Measurements from ENCODE around the gene FRAT2. TPM values are rescaled to one million over a fixed set of nuclear protein-coding genes. Genes with fewer than 3 reads are reported as not detected.

The FRAT2 gene
- total and polyA plus RNA-seq, 4 donors: 2.7 to 15.1 (median 11.7) TPM

GRCh38 chr10:97298223-97298571 is 36.3 kb downstream of the FRAT2 start (continued):
- TF ChIP-seq, protein P1, sequence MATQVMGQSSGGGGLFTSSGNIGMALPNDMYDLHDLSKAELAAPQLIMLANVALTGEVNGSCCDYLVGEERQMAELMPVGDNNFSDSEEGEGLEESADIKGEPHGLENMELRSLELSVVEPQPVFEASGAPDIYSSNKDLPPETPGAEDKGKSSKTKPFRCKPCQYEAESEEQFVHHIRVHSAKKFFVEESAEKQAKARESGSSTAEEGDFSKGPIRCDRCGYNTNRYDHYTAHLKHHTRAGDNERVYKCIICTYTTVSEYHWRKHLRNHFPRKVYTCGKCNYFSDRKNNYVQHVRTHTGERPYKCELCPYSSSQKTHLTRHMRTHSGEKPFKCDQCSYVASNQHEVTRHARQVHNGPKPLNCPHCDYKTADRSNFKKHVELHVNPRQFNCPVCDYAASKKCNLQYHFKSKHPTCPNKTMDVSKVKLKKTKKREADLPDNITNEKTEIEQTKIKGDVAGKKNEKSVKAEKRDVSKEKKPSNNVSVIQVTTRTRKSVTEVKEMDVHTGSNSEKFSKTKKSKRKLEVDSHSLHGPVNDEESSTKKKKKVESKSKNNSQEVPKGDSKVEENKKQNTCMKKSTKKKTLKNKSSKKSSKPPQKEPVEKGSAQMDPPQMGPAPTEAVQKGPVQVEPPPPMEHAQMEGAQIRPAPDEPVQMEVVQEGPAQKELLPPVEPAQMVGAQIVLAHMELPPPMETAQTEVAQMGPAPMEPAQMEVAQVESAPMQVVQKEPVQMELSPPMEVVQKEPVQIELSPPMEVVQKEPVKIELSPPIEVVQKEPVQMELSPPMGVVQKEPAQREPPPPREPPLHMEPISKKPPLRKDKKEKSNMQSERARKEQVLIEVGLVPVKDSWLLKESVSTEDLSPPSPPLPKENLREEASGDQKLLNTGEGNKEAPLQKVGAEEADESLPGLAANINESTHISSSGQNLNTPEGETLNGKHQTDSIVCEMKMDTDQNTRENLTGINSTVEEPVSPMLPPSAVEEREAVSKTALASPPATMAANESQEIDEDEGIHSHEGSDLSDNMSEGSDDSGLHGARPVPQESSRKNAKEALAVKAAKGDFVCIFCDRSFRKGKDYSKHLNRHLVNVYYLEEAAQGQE (IDR thresholded peaks at IDR 0.05): no peak
- TF ChIP-seq, protein P2, sequence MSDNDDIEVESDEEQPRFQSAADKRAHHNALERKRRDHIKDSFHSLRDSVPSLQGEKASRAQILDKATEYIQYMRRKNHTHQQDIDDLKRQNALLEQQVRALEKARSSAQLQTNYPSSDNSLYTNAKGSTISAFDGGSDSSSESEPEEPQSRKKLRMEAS (IDR thresholded peaks at IDR 0.05): no peak
- TF ChIP-seq SP1 (IDR thresholded peaks at IDR 0.05): no peak
- TF ChIP-seq, protein P3, sequence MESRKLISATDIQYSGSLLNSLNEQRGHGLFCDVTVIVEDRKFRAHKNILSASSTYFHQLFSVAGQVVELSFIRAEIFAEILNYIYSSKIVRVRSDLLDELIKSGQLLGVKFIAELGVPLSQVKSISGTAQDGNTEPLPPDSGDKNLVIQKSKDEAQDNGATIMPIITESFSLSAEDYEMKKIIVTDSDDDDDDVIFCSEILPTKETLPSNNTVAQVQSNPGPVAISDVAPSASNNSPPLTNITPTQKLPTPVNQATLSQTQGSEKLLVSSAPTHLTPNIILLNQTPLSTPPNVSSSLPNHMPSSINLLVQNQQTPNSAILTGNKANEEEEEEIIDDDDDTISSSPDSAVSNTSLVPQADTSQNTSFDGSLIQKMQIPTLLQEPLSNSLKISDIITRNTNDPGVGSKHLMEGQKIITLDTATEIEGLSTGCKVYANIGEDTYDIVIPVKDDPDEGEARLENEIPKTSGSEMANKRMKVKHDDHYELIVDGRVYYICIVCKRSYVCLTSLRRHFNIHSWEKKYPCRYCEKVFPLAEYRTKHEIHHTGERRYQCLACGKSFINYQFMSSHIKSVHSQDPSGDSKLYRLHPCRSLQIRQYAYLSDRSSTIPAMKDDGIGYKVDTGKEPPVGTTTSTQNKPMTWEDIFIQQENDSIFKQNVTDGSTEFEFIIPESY (IDR thresholded peaks at IDR 0.05): no peak
- TF ChIP-seq GABPA (IDR thresholded peaks at IDR 0.05 in 1 of 2, conservative IDR thresholded peaks at IDR 0.05 in 1 of 2): no peak
- TF ChIP-seq YY1 (IDR thresholded peaks at IDR 0.05): no peak
- no peak for TF ChIP-seq HNF4A (conservative IDR thresholded peaks at IDR 0.05)

- TF ChIP-seq CTCF (IDR thresholded peaks at IDR 0.05; ENCODE audit: low read depth, low read length, missing input control): no peak
- TF ChIP-seq, protein P4, sequence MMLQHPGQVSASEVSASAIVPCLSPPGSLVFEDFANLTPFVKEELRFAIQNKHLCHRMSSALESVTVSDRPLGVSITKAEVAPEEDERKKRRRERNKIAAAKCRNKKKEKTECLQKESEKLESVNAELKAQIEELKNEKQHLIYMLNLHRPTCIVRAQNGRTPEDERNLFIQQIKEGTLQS (IDR thresholded peaks at IDR 0.05): no peak
- TF ChIP-seq HNF4A (conservative IDR thresholded peaks at IDR 0.05): peak in 1 of 2 donors; percentile 14
- no peak for TF ChIP-seq FOXA1 (IDR thresholded peaks at IDR 0.05)
- TF ChIP-seq YY1 (IDR thresholded peaks at IDR 0.05): peak; percentile 32
- TF ChIP-seq HNF4G (IDR thresholded peaks at IDR 0.05): no peak
- TF ChIP-seq, protein P1 (IDR thresholded peaks at IDR 0.05): no peak
- TF ChIP-seq JUND (IDR thresholded peaks at IDR 0.05): no peak
- TF ChIP-seq, protein P3 (IDR thresholded peaks at IDR 0.05): no peak
- TF ChIP-seq SP1 (IDR thresholded peaks at IDR 0.05): peak; percentile 59
- TF ChIP-seq RXRA (IDR thresholded peaks at IDR 0.05): peak in 1 of 2 donors; percentile 40
- peak; percentile 40 for TF ChIP-seq NR2F2 (IDR thresholded peaks at IDR 0.05)
- TF ChIP-seq RAD21 (IDR thresholded peaks at IDR 0.05): peak in 1 of 2 donors; percentile 26
- no peaks in the 10 kb centered on the region for H3K36me3 ChIP-seq (ENCODE audit: control insufficient read depth in 4 of 4, insufficient read depth in 3 of 4, low read depth in 1 of 4, low read length in 3 of 4)
- H3K9ac ChIP-seq (ENCODE audit: low read depth in 1 of 2, low read length in 2 of 2): peak overlapping the region in 1 of 2 donors; percentile 48
- peaks cover 4 to 41% (median 26%) of the 10 kb centered on the region in 4 donors for H3K4me1 ChIP-seq (ENCODE audit: control insufficient read depth in 4 of 4, insufficient read depth in 4 of 4, low read length in 3 of 4)
- no peak for DNase-seq (ENCODE audit: low spot score)
- no peaks in the 10 kb centered on the region for H3K27me3 ChIP-seq (ENCODE audit: control insufficient read depth in 4 of 4, insufficient read depth in 4 of 4, low read length in 3 of 4)
- H3K4me3 ChIP-seq (ENCODE audit: low read depth in 1 of 3, low read length in 3 of 3): no peak overlapping the region
- H3K27ac ChIP-seq (ENCODE audit: low read depth in 1 of 2, low read length in 2 of 2): peak overlapping the region; percentile 39 to 76
- 36% methylated on average over 8 of the region's 8 CpGs for WGBS
- no peaks in the 10 kb centered on the region for H3K9me3 ChIP-seq (ENCODE audit: control insufficient read depth in 4 of 4, low read length in 3 of 4)
These were observed 36.8 kb downstream of the FRAT2 start for GRCh38 chr10:97297556-97298222.
